ENCODE measurements around the gene CMSS1.

Gene CMSS1

DNA sequence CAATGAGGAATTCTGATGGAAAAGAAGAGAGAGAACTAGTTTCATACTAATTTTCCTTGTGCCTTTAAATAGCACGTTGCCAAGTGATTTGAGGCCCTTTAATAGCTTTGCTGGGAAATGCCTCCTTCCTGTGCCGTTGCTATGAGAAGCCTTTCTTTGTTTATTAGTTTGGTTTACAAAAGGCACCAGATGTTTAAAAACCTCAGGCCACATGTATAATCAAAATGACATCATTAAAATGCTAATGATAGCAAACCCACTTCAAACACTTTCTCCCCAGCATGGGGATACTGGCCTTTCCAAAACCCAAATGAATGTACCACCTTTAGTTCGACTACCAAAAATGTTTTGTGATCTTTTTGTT lies 393.1 kb downstream of the CMSS1 start:
- Histone ChIP-seq H3K4me3 (ENCODE audit: insufficient read length, low read depth) (no peak overlapping the region), H3K4me1 (ENCODE audit: insufficient read depth, insufficient read length) (peaks cover 3% of the 10 kb centered on the region), H3K9me3 (ENCODE audit: insufficient read depth, low read length) (no peaks in the 10 kb centered on the region), H3K36me3 (ENCODE audit: insufficient read depth, insufficient read length, low read length) (no peaks in the 10 kb centered on the region), H3K9ac (ENCODE audit: insufficient read length, low read depth) (no peak overlapping the region), H3K27me3 (ENCODE audit: insufficient read depth, insufficient read length) (peaks cover 7% of the 10 kb centered on the region)
- DNase-seq (ENCODE audit: low read depth, low spot score) = peak; percentile 66
- TF ChIP-seq YY1 (IDR thresholded peaks at IDR 0.05; ENCODE audit: insufficient read depth, insufficient read length) (no peak), SUZ12 (IDR thresholded peaks at IDR 0.05; ENCODE audit: extremely low read depth, insufficient read depth, insufficient read length) (no peak), ZNF274 (IDR thresholded peaks at IDR 0.05; ENCODE audit: low read depth, low read length) (no peak)

DNA sequence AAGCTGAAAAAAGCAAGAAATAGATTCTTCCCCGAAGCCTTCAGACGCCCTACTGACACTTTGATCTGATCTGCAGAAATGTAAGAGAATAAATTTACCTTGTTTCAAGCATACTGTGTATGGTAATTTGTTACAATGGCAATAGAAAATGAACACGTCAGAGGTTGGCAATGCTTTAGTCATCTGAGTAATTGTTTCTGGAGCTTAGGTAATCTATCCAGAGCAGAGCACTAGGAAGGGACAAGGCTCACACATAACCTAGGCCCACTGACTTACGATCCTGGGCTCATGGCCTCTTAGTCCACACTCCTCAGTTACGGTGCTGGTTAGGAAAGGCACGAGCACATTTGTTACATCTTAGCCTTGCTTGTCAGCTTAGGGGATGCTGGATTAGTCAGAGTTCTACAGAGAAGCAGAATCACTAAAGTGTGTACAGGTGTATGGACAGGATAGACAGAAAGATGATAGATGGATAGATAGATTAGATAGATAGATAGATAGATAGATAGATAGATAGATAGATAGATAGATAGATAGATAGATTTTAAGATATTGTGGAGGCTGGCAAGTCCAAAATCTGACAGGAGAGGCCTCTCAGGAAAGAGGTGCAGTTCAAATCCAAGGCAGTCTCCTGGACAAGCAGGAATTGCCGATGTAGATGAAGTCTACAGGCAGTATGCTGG lies 396.4 kb downstream of the CMSS1 start:
- no peak for DNase-seq (ENCODE audit: low read depth, low spot score)
- Histone ChIP-seq H3K9ac (ENCODE audit: insufficient read length, low read depth) (no peak overlapping the region), H3K36me3 (ENCODE audit: insufficient read depth, insufficient read length, low read length) (no peaks in the 10 kb centered on the region), H3K4me1 (ENCODE audit: insufficient read depth, insufficient read length) (peaks cover 3% of the 10 kb centered on the region), H3K27me3 (ENCODE audit: insufficient read depth, insufficient read length) (peaks cover 7% of the 10 kb centered on the region), H3K9me3 (ENCODE audit: insufficient read depth, low read length) (peaks cover 2% of the 10 kb centered on the region; the same call in 1 of the 2 replicates), H3K4me3 (ENCODE audit: insufficient read length, low read depth) (no peak overlapping the region)
- TF ChIP-seq SUZ12 (IDR thresholded peaks at IDR 0.05; ENCODE audit: extremely low read depth, insufficient read depth, insufficient read length) (no peak), ZNF274 (IDR thresholded peaks at IDR 0.05; ENCODE audit: low read depth, low read length) (no peak), YY1 (IDR thresholded peaks at IDR 0.05; ENCODE audit: insufficient read depth, insufficient read length) (no peak)

DNA sequence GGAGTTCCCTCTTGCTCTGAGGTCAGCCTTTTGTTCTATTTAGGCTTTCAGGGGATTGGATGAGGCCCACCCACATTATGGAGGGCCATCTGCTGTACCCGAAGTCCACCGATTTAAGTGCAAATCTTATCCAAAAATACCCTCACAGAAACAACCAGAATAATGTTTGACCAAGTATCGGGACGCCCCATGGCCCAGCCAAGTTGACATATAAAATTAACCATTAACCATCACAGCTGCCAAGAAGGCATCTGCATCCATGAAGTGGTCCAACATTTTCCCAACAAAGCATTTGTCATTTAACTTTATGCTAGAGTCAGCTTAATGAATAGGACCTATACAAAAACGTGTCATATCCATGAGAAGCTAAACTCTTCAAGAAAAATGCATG lies 396.9 kb downstream of the CMSS1 start:
- Histone ChIP-seq H3K27me3 (ENCODE audit: insufficient read depth, insufficient read length) (peaks cover 7% of the 10 kb centered on the region), H3K9ac (ENCODE audit: insufficient read length, low read depth) (no peak overlapping the region), H3K4me3 (ENCODE audit: insufficient read length, low read depth) (no peak overlapping the region), H3K36me3 (ENCODE audit: insufficient read depth, insufficient read length, low read length) (no peaks in the 10 kb centered on the region), H3K9me3 (ENCODE audit: insufficient read depth, low read length) (peaks cover 8% of the 10 kb centered on the region; the same call in 1 of the 2 replicates), H3K4me1 (ENCODE audit: insufficient read depth, insufficient read length) (peaks cover 3% of the 10 kb centered on the region)
- TF ChIP-seq YY1 (IDR thresholded peaks at IDR 0.05; ENCODE audit: insufficient read depth, insufficient read length) (no peak), SUZ12 (IDR thresholded peaks at IDR 0.05; ENCODE audit: extremely low read depth, insufficient read depth, insufficient read length) (no peak)
- no peak for DNase-seq (ENCODE audit: low read depth, low spot score)

DNA sequence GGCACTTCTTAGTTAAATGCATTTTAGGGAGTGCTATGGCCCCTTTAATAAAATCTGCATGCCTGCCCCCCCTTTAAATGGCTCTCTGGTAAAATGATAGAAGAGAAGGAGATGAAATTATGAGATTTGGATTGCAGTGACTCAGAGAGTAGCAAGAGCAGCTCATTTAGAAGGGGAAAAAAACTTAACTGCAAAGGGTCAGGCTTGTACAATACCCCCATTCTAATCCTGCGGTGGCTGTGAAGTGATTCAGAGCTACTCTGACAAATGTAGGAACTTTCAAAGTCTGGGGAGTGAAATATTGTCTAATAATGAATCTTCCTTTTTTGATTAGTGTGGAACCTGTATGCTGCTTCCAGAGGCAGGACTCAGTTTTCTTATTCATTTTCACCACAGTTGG lies 399.1 kb downstream of the CMSS1 start:
- TF ChIP-seq SUZ12 (IDR thresholded peaks at IDR 0.05; ENCODE audit: extremely low read depth, insufficient read depth, insufficient read length) (no peak), ZNF274 (IDR thresholded peaks at IDR 0.05; ENCODE audit: low read depth, low read length) (no peak), YY1 (IDR thresholded peaks at IDR 0.05; ENCODE audit: insufficient read depth, insufficient read length) (no peak)
- H3K27me3 ChIP-seq (ENCODE audit: insufficient read depth, insufficient read length) = peaks cover 6% of the 10 kb centered on the region

DNA sequence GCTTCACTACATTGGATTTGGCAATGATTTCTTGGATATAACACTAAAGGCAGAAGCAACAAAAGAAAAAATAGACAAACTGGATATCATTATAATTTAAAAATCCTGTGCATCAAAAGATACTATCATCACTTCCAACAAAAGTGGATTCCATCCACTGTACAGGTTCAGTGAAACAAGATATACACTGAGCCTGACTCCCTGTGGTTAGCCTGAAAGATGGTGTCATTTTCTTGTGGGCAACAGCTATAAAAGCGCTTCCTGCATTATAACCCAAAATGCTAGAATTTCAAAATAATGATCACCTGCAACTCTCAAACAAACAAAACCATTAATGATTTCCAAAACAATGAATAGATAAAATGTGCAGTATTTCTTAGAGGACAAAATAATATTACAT lies 403.5 kb downstream of the CMSS1 start:
- Histone ChIP-seq H3K27me3 (ENCODE audit: insufficient read depth, insufficient read length) (no peaks in the 10 kb centered on the region), H3K4me1 (ENCODE audit: insufficient read depth, insufficient read length) (no peaks in the 10 kb centered on the region), H3K9me3 (ENCODE audit: insufficient read depth, low read length) (peaks cover 11% of the 10 kb centered on the region), H3K9ac (ENCODE audit: insufficient read length, low read depth) (no peak overlapping the region), H3K36me3 (ENCODE audit: insufficient read depth, insufficient read length, low read length) (no peaks in the 10 kb centered on the region), H3K4me3 (ENCODE audit: insufficient read length, low read depth) (no peak overlapping the region)
- no peak for DNase-seq (ENCODE audit: low read depth, low spot score)
- TF ChIP-seq YY1 (IDR thresholded peaks at IDR 0.05; ENCODE audit: insufficient read depth, insufficient read length) (no peak), SUZ12 (IDR thresholded peaks at IDR 0.05; ENCODE audit: extremely low read depth, insufficient read depth, insufficient read length) (no peak), ZNF274 (IDR thresholded peaks at IDR 0.05; ENCODE audit: low read depth, low read length) (no peak)

More for the DNA sequence above, 399.1 kb downstream of the CMSS1 start:
- DNase-seq (ENCODE audit: low read depth, low spot score) = no peak
- no peaks in the 10 kb centered on the region for H3K4me1 ChIP-seq (ENCODE audit: insufficient read depth, insufficient read length)
- H3K9ac ChIP-seq (ENCODE audit: insufficient read length, low read depth) = no peak overlapping the region
- no peak overlapping the region for H3K4me3 ChIP-seq (ENCODE audit: insufficient read length, low read depth)
- H3K9me3 ChIP-seq (ENCODE audit: insufficient read depth, low read length) = peaks cover 11% of the 10 kb centered on the region
- no peaks in the 10 kb centered on the region for H3K36me3 ChIP-seq (ENCODE audit: insufficient read depth, insufficient read length, low read length)

DNA sequence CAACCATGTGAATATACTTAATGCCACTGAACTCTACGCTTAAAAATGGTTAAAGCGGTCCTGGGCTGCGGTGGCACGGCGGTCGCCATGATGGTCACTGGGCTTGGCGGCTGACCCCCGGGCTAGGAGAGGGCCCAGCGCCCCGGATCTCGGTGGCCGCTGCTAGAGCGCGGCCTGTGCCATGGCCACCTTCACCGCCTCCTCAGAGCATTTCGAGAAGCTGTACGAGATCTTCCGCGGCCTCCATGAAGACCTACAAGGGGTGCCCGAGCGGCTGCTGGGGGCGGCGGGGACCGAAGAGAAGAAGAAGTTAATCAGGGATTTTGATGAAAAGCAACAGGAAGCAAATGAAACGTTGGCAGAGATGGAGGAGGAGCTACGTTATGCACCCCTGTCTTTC lies 407.5 kb downstream of the CMSS1 start:
- Histone ChIP-seq H3K4me3 (ENCODE audit: insufficient read length, low read depth) (no peak overlapping the region), H3K9me3 (ENCODE audit: insufficient read depth, low read length) (peaks cover 4% of the 10 kb centered on the region; the same call in 1 of the 2 replicates), H3K27me3 (ENCODE audit: insufficient read depth, insufficient read length) (no peaks in the 10 kb centered on the region), H3K4me1 (ENCODE audit: insufficient read depth, insufficient read length) (no peaks in the 10 kb centered on the region), H3K36me3 (ENCODE audit: insufficient read depth, insufficient read length, low read length) (no peaks in the 10 kb centered on the region), H3K9ac (ENCODE audit: insufficient read length, low read depth) (no peak overlapping the region)
- TF ChIP-seq ZNF274 (IDR thresholded peaks at IDR 0.05; ENCODE audit: low read depth, low read length) (no peak), YY1 (IDR thresholded peaks at IDR 0.05; ENCODE audit: insufficient read depth, insufficient read length) (no peak), SUZ12 (IDR thresholded peaks at IDR 0.05; ENCODE audit: extremely low read depth, insufficient read depth, insufficient read length) (no peak)
- no peak for DNase-seq (ENCODE audit: low read depth, low spot score)

DNA sequence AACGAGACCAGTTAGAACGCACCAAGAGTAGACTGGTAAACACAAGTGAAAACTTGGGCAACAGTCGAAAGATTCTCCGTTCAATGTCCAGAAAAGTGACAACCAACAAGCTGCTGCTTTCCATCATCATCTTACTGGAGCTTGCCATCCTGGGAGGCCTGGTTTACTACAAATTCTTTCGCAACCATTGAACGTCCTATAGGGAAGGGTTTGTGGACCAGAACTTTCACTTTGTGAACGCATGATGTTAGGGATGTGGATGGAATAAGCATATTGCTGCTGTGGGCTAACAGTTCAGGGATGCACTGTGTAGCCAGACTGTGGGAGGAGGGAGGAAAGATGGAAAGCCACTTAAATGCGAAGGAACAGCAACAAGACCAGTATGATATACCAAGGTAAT lies 408.2 kb downstream of the CMSS1 start:
- no peak for DNase-seq (ENCODE audit: low read depth, low spot score)
- Histone ChIP-seq H3K9me3 (ENCODE audit: insufficient read depth, low read length) (peaks cover 4% of the 10 kb centered on the region; the same call in 1 of the 2 replicates), H3K27me3 (ENCODE audit: insufficient read depth, insufficient read length) (no peaks in the 10 kb centered on the region), H3K4me3 (ENCODE audit: insufficient read length, low read depth) (no peak overlapping the region), H3K4me1 (ENCODE audit: insufficient read depth, insufficient read length) (no peaks in the 10 kb centered on the region), H3K9ac (ENCODE audit: insufficient read length, low read depth) (no peak overlapping the region), H3K36me3 (ENCODE audit: insufficient read depth, insufficient read length, low read length) (no peaks in the 10 kb centered on the region)
- TF ChIP-seq ZNF274 (IDR thresholded peaks at IDR 0.05; ENCODE audit: low read depth, low read length) = no peak
- no peak for TF ChIP-seq SUZ12 (IDR thresholded peaks at IDR 0.05; ENCODE audit: extremely low read depth, insufficient read depth, insufficient read length)
- no peak for TF ChIP-seq YY1 (IDR thresholded peaks at IDR 0.05; ENCODE audit: insufficient read depth, insufficient read length)
